MM.1S (cell line): ENCODE measurements around the gene SEC61B.

Experiments used
- CTCF ChIP-seq: fragments of 300-600 bp; sonication (generic); IDR thresholded peaks from 2 replicates; pipeline ENCODE4 v1.5.1; 2016; ENCODE audit warnings: antibody characterized with exemption, low read length, mixed read lengths
- EZH2 ChIP-seq: fragments of 300-600 bp; sonication (generic); optimal IDR thresholded peaks from 2 replicates; pipeline ENCODE3; 2017; ENCODE audit warnings: low read depth, mild to moderate bottlenecking, antibody characterized with exemption, low read length, mixed read lengths

GRCh38 chr9:99231711-99232110 lies 9.6 kb downstream of the SEC61B start:
- peak; percentile 80 for TF ChIP-seq CTCF
- TF ChIP-seq EZH2 = no peak
